H1 (cell line): ENCODE measurements around the gene NPHP3. TPM values are rescaled to one million over a fixed set of nuclear protein-coding genes. Genes with fewer than 3 reads are reported as not detected.

Source experiments
- CTCF ChIA-PET: fragments of 300-600 bp; sonication (Branson Sonifier 250); formaldehyde crosslinking; loops from one replicate; lab custom pipeline; 2021; ENCODE audit not compliant: partially characterized antibody; lab: Charles Lee
- POLR2A ChIA-PET: fragments of 300-600 bp; sonication (Branson Sonifier 250); formaldehyde crosslinking; loops from one replicate; lab custom pipeline; 2021; ENCODE audit warnings: inconsistent platforms; ENCODE audit not compliant: partially characterized antibody; lab: Charles Lee
- DNase-seq, 2 experiments: peaks; one replicate each; pipeline versions ENCODE4 v3.0.0 to v3.0.0-alpha.2; 2010 to 2022; ENCODE audit warnings: low spot score in 2 of 2, low read depth in 1 of 2, mixed read lengths in 1 of 2
- FAIRE-seq: peaks from 2 replicates; lab custom pipeline; 2011; peaks lifted over from hg19 to GRCh38; lab: Jason Lieb, UNC
- H2AFZ ChIP-seq: 2 replicates; pipeline ENCODE4 v1.8.1; 2012; ENCODE audit warnings: low read length, inconsistent platforms
- H2AK5ac ChIP-seq: 2 replicates; pipeline ENCODE4 v1.6.1; 2013; ENCODE audit warnings: low read depth, low read length
- H2BK120ac ChIP-seq: replicated peaks from 2 replicates; pipeline ENCODE3; 2013; ENCODE audit warnings: low read depth, low read length, inconsistent platforms
- H2BK12ac ChIP-seq: 2 replicates; pipeline ENCODE4 v1.6.1; 2013; ENCODE audit warnings: low read depth, low read length
- H2BK15ac ChIP-seq: 2 replicates; pipeline ENCODE4 v1.6.1; 2013; ENCODE audit warnings: low read length
- H2BK20ac ChIP-seq: 2 replicates; pipeline ENCODE4 v1.6.1; 2013; ENCODE audit warnings: low read length
- H2BK5ac ChIP-seq: 2 replicates; pipeline ENCODE4 v1.6.1; 2013; ENCODE audit warnings: low read depth, low read length
- H3K14ac ChIP-seq: 2 replicates; pipeline ENCODE4 v1.6.1; 2013; ENCODE audit warnings: inconsistent platforms; ENCODE audit not compliant: insufficient read length
- H3K18ac ChIP-seq: 2 replicates; pipeline ENCODE4 v1.6.1; 2013; ENCODE audit warnings: low read length; ENCODE audit errors: extremely low read depth
- H3K23ac ChIP-seq: 2 replicates; pipeline ENCODE4 v1.6.1; 2013; ENCODE audit warnings: inconsistent platforms; ENCODE audit not compliant: insufficient read length
- H3K23me2 ChIP-seq: 2 replicates; pipeline ENCODE4 v1.6.1; 2013; ENCODE audit warnings: low read depth, low read length
- H3K27ac ChIP-seq: 2 replicates; pipeline ENCODE4 v1.6.1; 2011; ENCODE audit warnings: low read depth, low read length, inconsistent platforms
- H3K27me3 ChIP-seq, 4 experiments: replicated peaks in 1 of 4; 1 replicate in 1 of 4; 2 replicates in 3 of 4; pipeline versions ENCODE4 v1.6.1 to v1.8.1; 2011 to 2013; ENCODE audit warnings: low read length in 3 of 4, mild to moderate bottlenecking in 3 of 4, inconsistent platforms in 2 of 4, mixed read lengths in 2 of 4, moderate library complexity in 1 of 4; ENCODE audit not compliant: control insufficient read depth in 3 of 4, insufficient read depth in 3 of 4; ENCODE audit errors: extremely low read depth in 1 of 4
- H3K36me3 ChIP-seq, 4 experiments: 2 replicates each; pipeline versions ENCODE4 v1.6.1 to v1.8.1; 2011 to 2013; ENCODE audit warnings: mild to moderate bottlenecking in 4 of 4, low read length in 3 of 4, moderate library complexity in 2 of 4, control low read depth in 1 of 4, inconsistent platforms in 1 of 4; ENCODE audit not compliant: insufficient read depth in 4 of 4, control insufficient read depth in 2 of 4
- H3K4ac ChIP-seq: replicated peaks from 2 replicates; pipeline ENCODE3; 2013; ENCODE audit warnings: low read length, low read depth, mixed read lengths, inconsistent platforms; ENCODE audit not compliant: insufficient read length
- H3K4me1 ChIP-seq, 4 experiments: replicated peaks in 1 of 4; 1 replicate in 1 of 4; 2 replicates in 3 of 4; pipeline versions ENCODE4 v1.6.1 to v1.8.1; 2011 to 2013; ENCODE audit warnings: low read length in 3 of 4, inconsistent platforms in 2 of 4, mixed read lengths in 1 of 4; ENCODE audit not compliant: insufficient read depth in 4 of 4, control insufficient read depth in 3 of 4
- H3K4me2 ChIP-seq, 2 experiments: 2 replicates each; pipeline versions ENCODE4 v1.6.1 to v1.8.1; 2011 to 2013; ENCODE audit warnings: low read depth in 2 of 2, low read length in 2 of 2, control low read depth in 1 of 2, inconsistent platforms in 1 of 2, mild to moderate bottlenecking in 1 of 2; ENCODE audit not compliant: insufficient read depth in 1 of 2
- H3K4me3 ChIP-seq, 4 experiments: fragments of 200-600, 300-600 bp in 1 of 4; sonication (generic), shearing (Covaris generic), sonication (Bioruptor Twin) in 1 of 4; 2 replicates each; pipeline versions ENCODE4 v1.5.1 to v1.8.1; 2011 to 2016; ENCODE audit warnings: low read length in 4 of 4, low read depth in 3 of 4, control low read depth in 2 of 4, inconsistent platforms in 2 of 4, mild to moderate bottlenecking in 2 of 4, mixed read lengths in 1 of 4, moderate library complexity in 1 of 4; ENCODE audit not compliant: insufficient read depth in 2 of 4; ENCODE audit errors: extremely low read depth in 1 of 4
- H3K56ac ChIP-seq: replicated peaks from 2 replicates; pipeline ENCODE3; 2013; ENCODE audit warnings: low read depth, mild to moderate bottlenecking, mixed read lengths, low read length, inconsistent platforms; ENCODE audit not compliant: insufficient read length
- H3K79me1 ChIP-seq: 2 replicates; pipeline ENCODE4 v1.6.1; 2013; ENCODE audit warnings: low read depth, low read length, control low read depth
- H3K79me2 ChIP-seq, 2 experiments: 2 replicates each; pipeline versions ENCODE4 v1.6.1 to v1.8.1; 2012 to 2013; ENCODE audit warnings: low read length in 2 of 2, mild to moderate bottlenecking in 2 of 2, inconsistent platforms in 1 of 2; ENCODE audit not compliant: insufficient read depth in 2 of 2, control insufficient read depth in 1 of 2
- H3K9ac ChIP-seq, 4 experiments: replicated peaks in 1 of 4; 1 replicate in 1 of 4; 2 replicates in 3 of 4; pipeline versions ENCODE4 v1.6.1 to v1.8.1; 2011 to 2013; ENCODE audit warnings: low read depth in 3 of 4, low read length in 3 of 4, control low read depth in 2 of 4, mild to moderate bottlenecking in 2 of 4, moderate library complexity in 2 of 4, inconsistent platforms in 1 of 4; ENCODE audit errors: extremely low read depth in 1 of 4
- H3K9me3 ChIP-seq, 2 experiments: 2 replicates each; pipeline versions ENCODE4 v1.6.1 to v1.8.1; 2012 to 2013; ENCODE audit warnings: mild to moderate bottlenecking in 2 of 2, moderate library complexity in 2 of 2, control low read depth in 1 of 2, inconsistent platforms in 1 of 2, low read depth in 1 of 2, low read length in 1 of 2, mixed read lengths in 1 of 2; ENCODE audit not compliant: insufficient read depth in 2 of 2
- H4K20me1 ChIP-seq, 2 experiments: replicated peaks in 1 of 2; 2 replicates each; pipeline versions ENCODE3 to v1.8.1; 2011 to 2013; ENCODE audit warnings: inconsistent platforms in 2 of 2, low read length in 2 of 2, mild to moderate bottlenecking in 1 of 2; ENCODE audit not compliant: insufficient read depth in 2 of 2, control insufficient read depth in 1 of 2
- H4K5ac ChIP-seq: 2 replicates; pipeline ENCODE4 v1.6.1; 2013; ENCODE audit warnings: low read length, low read depth, mixed read lengths, inconsistent platforms; ENCODE audit not compliant: insufficient read length
- H4K8ac ChIP-seq: 2 replicates; pipeline ENCODE4 v1.8.0; 2013; ENCODE audit warnings: mild to moderate bottlenecking, moderate library complexity, low read length, inconsistent platforms; ENCODE audit not compliant: insufficient read depth; ENCODE audit errors: extremely low read depth
- H4K91ac ChIP-seq: replicated peaks from 2 replicates; pipeline ENCODE3; 2013; ENCODE audit warnings: low read length, mixed read lengths, inconsistent platforms; ENCODE audit not compliant: insufficient read length
- BCL11A ChIP-seq, 2 experiments: IDR thresholded peaks; one replicate each; pipeline ENCODE4 v1.6.1; 2011; ENCODE audit warnings: low read depth in 2 of 2, low read length in 2 of 2, mild to moderate bottlenecking in 2 of 2
- CTBP2 ChIP-seq: IDR thresholded peaks from 2 replicates; pipeline ENCODE4 v1.7.0; 2011; ENCODE audit warnings: borderline replicate concordance, mild to moderate bottlenecking, moderate library complexity, mixed read lengths, low read length; ENCODE audit not compliant: insufficient read depth, insufficient read length
- EGR1 ChIP-seq: IDR thresholded peaks from 2 replicates; pipeline ENCODE4 v1.6.1; 2011; ENCODE audit warnings: low read depth, low read length, borderline replicate concordance
- EP300 ChIP-seq, 2 experiments: IDR thresholded peaks; 1 replicate in 1 of 2; 2 replicates in 1 of 2; pipeline ENCODE4 v1.6.1; 2011 to 2012; ENCODE audit warnings: low read depth in 2 of 2, low read length in 2 of 2, mild to moderate bottlenecking in 2 of 2, borderline replicate concordance in 1 of 2, inconsistent platforms in 1 of 2, moderate library complexity in 1 of 2
- FOSL1 ChIP-seq: IDR thresholded peaks from 2 replicates; pipeline ENCODE4 v1.6.1; 2011; ENCODE audit warnings: mild to moderate bottlenecking, low read depth, low read length, moderate library complexity; ENCODE audit not compliant: insufficient read depth
- NRF1 ChIP-seq: IDR thresholded peaks from 2 replicates; pipeline ENCODE4 v1.6.1; 2011; ENCODE audit warnings: mild to moderate bottlenecking, low read depth, low read length, improper control_type of control experiment
- RXRA ChIP-seq: IDR thresholded peaks from 2 replicates; pipeline ENCODE4 v1.6.1; 2011; ENCODE audit warnings: low read depth, mild to moderate bottlenecking, low read length, moderate library complexity; ENCODE audit not compliant: insufficient read depth
- SIN3A ChIP-seq, 2 experiments: IDR thresholded peaks in 1 of 2; conservative IDR thresholded peaks in 1 of 2; 2 replicates each; pipeline ENCODE4 v1.6.1; 2011 to 2012; ENCODE audit warnings: low read length in 2 of 2, improper control_type of control experiment in 1 of 2, low read depth in 1 of 2, mild to moderate bottlenecking in 1 of 2
- ZNF274 ChIP-seq: IDR thresholded peaks from 2 replicates; pipeline ENCODE4 v1.7.0; 2012; ENCODE audit warnings: low read length, borderline replicate concordance; ENCODE audit errors: extremely low read depth
- polyA plus RNA-seq, 7 experiments: library from polyadenylated mRNA; depleted of rRNA in 3 of 7; stranded (reverse) in 5 of 7; unstranded in 2 of 7; fragments of >200 nt in 5 of 7; fragments of 200-250 nt in 2 of 7; gene quantifications; 1 replicate in 5 of 7; 2 replicates in 1 of 7; 4 replicates in 1 of 7; pipeline versions ENCODE4 v1.2.1 to v1.2.3, GENCODE V29; 2011 to 2013; ENCODE audit warnings: missing spikeins in 2 of 7, mixed read lengths in 2 of 7
- total RNA-seq: library from RNA; stranded (reverse); fragmentation: NEBNext Ultra II Directional; extraction: Animal tissue kit (Norgen Biotek cat#: 25700); gene quantifications from 2 replicates; pipeline ENCODE4 v1.2.1, GENCODE V29; 2021
- TF ChIP-seq, protein P1 (sequence below), 3 experiments: IDR thresholded peaks; 1 replicate in 2 of 3; 2 replicates in 1 of 3; pipeline versions ENCODE4 v1.5.1 to v1.6.1; 2011; ENCODE audit warnings: low read length in 3 of 3, mild to moderate bottlenecking in 3 of 3, inconsistent platforms in 2 of 3, low read depth in 1 of 3, moderate library complexity in 1 of 3; ENCODE audit not compliant: insufficient read depth in 1 of 3; ENCODE audit errors: control extremely low read depth in 1 of 3

NPHP3 gene
- total and polyA plus RNA-seq, 2 of the 8 experiments (the other 6 are each of a cell fraction or from before 2014, with no cell fraction given), result 6.8 to 14.8 TPM

DNA sequence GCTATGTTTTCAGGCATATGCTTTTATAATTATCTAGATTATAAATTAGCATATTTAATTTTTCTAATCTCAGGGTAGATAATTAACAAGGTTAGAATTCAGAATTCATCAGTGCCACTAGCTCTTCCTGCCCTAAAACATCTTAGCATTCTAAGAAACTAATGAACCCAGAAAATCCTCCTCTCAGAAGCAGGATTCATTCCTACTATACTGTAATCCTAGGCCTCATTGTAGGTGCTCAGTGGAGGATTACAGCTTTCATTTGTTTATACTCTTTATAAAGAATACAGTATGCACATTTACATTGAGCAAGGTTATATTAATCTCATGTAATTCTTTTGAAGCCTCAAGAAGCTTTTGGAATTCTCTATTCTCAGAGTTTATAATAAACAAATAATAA is 83.5 kb downstream of the NPHP3 start:
- Histone ChIP-seq H4K8ac (no peak overlapping the region), H4K91ac (no peak overlapping the region), H2BK12ac (no peak overlapping the region), H3K56ac (no peak overlapping the region), H3K27ac (no peak overlapping the region), H3K4me1 (no peaks in the 10 kb centered on the region), H2BK5ac (no peak overlapping the region), H3K79me2 (no peaks in the 10 kb centered on the region), H2BK20ac (no peak overlapping the region), H3K14ac (no peak overlapping the region), H3K9me3 (no peaks in the 10 kb centered on the region), H4K5ac (no peak overlapping the region), H2BK15ac (no peak overlapping the region), H3K4ac (no peak overlapping the region), H3K36me3 (peaks cover 0 to 5% (median 1%) of the 10 kb centered on the region in 4 experiments; a peak in 1 of 8 replicates), H2AK5ac (no peak overlapping the region), H2AFZ (no peak overlapping the region), H3K27me3 (no peaks in the 10 kb centered on the region), H3K9ac (no peak overlapping the region), H3K79me1 (no peaks in the 10 kb centered on the region), H3K23ac (no peak overlapping the region), H3K23me2 (no peaks in the 10 kb centered on the region), H3K18ac (no peak overlapping the region), H3K4me3 (no peak overlapping the region), H2BK120ac (no peak overlapping the region), H4K20me1 (no peaks in the 10 kb centered on the region), H3K4me2 (no peak overlapping the region)
- DNase-seq (no peak), FAIRE-seq (no peak)
- POLR2A ChIA-PET, result no interaction called here
- CTCF ChIA-PET, result interaction anchor here (0.9 to 6.7 kb wide), 4 partner anchors 78 to 110 kb away, joined by 3 to 163 read pairs (median 3); no protein-coding TSS in a partner anchor
- no peak for TF ChIP-seq EP300 (IDR thresholded peaks at IDR 0.05; ENCODE audit: borderline replicate concordance in 1 of 2, low read depth in 2 of 2, low read length in 2 of 2)
- TF ChIP-seq NRF1, result no peak
- TF ChIP-seq ZNF274, result no peak
- TF ChIP-seq CTBP2, result no peak
- TF ChIP-seq FOSL1, result no peak
- TF ChIP-seq SIN3A (conservative IDR thresholded peaks at IDR 0.05 in 1 of 2, IDR thresholded peaks at IDR 0.05 in 1 of 2; ENCODE audit: low read depth in 1 of 2, low read length in 2 of 2), result no peak
- TF ChIP-seq, protein P1, sequence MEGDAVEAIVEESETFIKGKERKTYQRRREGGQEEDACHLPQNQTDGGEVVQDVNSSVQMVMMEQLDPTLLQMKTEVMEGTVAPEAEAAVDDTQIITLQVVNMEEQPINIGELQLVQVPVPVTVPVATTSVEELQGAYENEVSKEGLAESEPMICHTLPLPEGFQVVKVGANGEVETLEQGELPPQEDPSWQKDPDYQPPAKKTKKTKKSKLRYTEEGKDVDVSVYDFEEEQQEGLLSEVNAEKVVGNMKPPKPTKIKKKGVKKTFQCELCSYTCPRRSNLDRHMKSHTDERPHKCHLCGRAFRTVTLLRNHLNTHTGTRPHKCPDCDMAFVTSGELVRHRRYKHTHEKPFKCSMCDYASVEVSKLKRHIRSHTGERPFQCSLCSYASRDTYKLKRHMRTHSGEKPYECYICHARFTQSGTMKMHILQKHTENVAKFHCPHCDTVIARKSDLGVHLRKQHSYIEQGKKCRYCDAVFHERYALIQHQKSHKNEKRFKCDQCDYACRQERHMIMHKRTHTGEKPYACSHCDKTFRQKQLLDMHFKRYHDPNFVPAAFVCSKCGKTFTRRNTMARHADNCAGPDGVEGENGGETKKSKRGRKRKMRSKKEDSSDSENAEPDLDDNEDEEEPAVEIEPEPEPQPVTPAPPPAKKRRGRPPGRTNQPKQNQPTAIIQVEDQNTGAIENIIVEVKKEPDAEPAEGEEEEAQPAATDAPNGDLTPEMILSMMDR (IDR thresholded peaks at IDR 0.05; ENCODE audit: control extremely low read depth in 1 of 3, insufficient read depth in 1 of 3, low read depth in 1 of 3, low read length in 3 of 3), result no peak
- TF ChIP-seq RXRA, result no peak
- TF ChIP-seq EGR1, result no peak
- TF ChIP-seq BCL11A (IDR thresholded peaks at IDR 0.05; ENCODE audit: low read depth in 2 of 2, low read length in 2 of 2), result no peak
